Gastrocnemius medialis (tissue), 4 donors: Measurements from ENCODE around the gene CMTM1.

Experiments used
- POLR2A ChIP-seq, 2 donors: fragments of 450-650 bp; IDR thresholded peaks; one replicate each; pipeline ENCODE4 v1.6.1; 2017; ENCODE audit warnings: antibody characterized with exemption in 2 of 2, mild to moderate bottlenecking in 2 of 2, moderate library complexity in 2 of 2
- TF ChIP-seq, protein P1 (sequence below), 5 experiments: fragments of 450-650 bp in 3 of 5; fragments of 200-600 bp in 2 of 5; sonication (generic) in 2 of 5; IDR thresholded peaks in 4 of 5; conservative IDR thresholded peaks in 1 of 5; 1 replicate in 4 of 5; 2 replicates in 1 of 5; pipeline ENCODE4 v1.5.1; 2016 to 2019; ENCODE audit warnings: antibody characterized with exemption in 5 of 5, mild to moderate bottlenecking in 3 of 5, moderate library complexity in 3 of 5

DNA sequence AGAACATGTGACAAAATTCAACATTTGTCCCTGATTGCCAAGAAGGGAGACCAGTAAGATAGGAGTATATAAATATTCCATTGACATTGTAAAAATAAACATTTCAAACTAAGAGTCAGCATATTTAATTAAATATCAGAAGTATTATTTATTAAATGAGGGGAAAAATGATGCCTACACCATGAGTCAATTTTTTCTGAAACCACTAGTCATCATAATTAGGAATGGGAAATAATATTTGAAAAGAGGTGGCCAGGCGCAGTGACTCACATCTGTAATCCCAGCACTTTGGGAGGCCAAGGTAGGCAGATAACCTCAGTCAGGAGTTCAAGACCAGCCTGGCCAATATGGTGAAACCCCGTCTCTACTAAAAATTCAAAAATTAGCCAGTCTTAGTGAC lies 2.1 kb downstream of the CMTM1 start:
- TF ChIP-seq, protein P1, sequence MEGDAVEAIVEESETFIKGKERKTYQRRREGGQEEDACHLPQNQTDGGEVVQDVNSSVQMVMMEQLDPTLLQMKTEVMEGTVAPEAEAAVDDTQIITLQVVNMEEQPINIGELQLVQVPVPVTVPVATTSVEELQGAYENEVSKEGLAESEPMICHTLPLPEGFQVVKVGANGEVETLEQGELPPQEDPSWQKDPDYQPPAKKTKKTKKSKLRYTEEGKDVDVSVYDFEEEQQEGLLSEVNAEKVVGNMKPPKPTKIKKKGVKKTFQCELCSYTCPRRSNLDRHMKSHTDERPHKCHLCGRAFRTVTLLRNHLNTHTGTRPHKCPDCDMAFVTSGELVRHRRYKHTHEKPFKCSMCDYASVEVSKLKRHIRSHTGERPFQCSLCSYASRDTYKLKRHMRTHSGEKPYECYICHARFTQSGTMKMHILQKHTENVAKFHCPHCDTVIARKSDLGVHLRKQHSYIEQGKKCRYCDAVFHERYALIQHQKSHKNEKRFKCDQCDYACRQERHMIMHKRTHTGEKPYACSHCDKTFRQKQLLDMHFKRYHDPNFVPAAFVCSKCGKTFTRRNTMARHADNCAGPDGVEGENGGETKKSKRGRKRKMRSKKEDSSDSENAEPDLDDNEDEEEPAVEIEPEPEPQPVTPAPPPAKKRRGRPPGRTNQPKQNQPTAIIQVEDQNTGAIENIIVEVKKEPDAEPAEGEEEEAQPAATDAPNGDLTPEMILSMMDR (IDR thresholded peaks at IDR 0.05 in 4 of 5, conservative IDR thresholded peaks at IDR 0.05 in 1 of 5): no peak
- TF ChIP-seq POLR2A (IDR thresholded peaks at IDR 0.05): no peak
